HG03460 (cell line): ENCODE measurements around the gene MITF.
"Not testable (repeated sequence)": the region's sequence is repeated elsewhere in the genome, so short reads cannot be mapped to it uniquely, and the experiment has no call there.

ENCODE experiments used
- ATAC-seq: cut with Tn5 transposase; IDR thresholded peaks from one replicate; pipeline ENCODE4 v1.9.1; 2021; ENCODE audit not compliant: unreplicated experiment

MITF gene

DNA sequence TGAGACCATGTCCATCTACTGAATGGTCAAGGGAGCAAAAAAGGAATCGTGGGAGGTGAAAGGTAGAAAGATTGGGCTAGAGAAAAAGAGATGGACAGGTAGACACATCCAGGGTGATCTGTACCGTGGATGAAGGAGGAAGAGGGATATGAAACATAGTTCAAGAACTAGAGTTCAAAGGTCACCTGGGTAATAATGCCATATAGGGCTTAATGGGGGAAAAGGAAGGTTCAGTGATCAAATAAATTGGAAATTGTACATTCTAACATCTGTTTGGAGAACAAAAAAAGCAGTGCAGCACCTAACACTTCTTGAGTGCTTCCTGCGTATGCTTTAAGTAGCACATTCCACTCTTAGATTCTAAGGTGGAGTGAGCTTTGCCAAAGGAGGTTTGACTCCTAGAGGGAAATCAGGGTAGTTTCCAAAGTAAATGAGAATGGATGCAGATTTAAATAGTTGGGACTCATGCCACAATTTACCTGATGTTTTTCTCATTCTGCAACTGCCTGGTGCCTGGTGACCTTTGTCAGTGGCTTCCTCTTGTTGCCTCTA lies 46.6 kb downstream of the MITF start:
- ATAC-seq: no peak

DNA sequence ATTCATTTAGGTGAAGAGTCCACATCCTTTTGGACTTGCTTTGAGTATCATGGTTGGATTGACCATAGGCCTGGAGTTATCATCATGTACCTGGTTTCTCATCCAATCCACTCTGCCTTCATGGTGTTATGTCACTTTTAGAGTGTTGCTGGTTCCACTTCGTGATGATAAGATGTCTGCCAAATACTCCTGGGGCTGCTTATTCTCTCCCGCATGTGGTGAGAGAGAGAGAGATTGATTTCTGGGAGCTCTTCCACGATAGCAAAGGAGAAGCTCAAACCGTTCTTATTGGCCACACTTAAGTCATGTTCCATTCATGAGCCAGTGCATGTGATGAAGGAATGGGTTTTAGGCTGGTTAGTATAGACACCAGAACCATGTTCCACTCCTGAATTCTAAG lies 47.6 kb downstream of the MITF start:
- no peak for ATAC-seq

DNA sequence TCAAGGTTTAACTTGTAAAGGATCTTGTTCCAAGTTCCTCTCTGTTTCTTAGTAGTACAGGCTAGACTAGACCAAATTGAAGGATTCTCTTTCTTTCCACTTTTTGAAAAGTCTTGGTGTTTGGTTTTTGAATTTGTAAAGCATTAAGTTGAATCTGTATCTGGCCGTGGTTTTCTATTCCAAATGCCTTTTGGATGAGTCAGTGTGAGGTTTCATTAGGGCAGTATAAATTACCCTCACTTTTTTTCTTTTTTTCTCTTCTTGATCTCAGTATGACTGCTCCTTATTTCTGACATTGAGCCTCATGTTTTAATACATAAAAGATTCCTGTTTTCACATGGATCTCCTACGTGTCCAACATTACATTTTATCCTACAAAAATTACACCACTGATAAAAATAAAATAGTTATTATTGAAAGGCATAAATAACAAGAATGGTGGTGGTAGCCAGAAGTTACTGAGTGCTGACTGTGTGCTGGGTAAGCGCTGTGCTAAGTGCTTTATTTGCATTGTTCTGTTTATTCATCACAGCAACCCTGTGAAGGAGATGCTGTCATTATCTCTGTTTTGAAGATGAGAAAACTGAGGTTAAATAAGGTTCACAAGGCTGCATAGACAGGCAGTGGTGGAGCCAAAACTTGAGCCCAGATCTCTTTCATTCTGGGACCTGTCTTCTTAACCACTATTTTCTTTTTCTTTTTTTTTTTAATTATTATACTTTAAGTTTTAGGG lies 48.3 kb downstream of the MITF start:
- no peak for ATAC-seq

- ATAC-seq: no peak
These were observed 51.8 kb downstream of the MITF start for GRCh38 chr3:69791106-69791505.

- ATAC-seq: no peak
These were observed 52.7 kb downstream of the MITF start for GRCh38 chr3:69791919-69792399.

DNA sequence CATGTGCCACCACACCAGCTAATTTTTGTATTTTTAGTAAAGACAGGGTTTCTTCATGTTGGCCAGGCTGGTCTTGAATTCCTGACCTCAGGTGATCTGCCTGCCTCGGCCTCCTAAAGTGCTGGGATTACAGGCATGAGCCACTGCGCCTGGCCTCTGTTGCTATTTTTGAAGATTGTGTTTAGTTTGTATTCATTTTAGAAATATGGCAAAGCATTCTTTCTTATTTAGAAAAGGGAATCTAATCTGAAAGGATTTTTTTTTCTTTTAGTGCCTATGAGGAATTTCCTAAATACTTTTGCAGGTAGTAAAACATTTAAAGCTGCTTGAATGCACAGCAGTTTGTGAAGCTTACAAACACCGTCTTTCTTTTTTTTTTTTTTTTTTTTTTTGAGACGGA lies 56.9 kb downstream of the MITF start:
- not testable (repeated sequence) for ATAC-seq

DNA sequence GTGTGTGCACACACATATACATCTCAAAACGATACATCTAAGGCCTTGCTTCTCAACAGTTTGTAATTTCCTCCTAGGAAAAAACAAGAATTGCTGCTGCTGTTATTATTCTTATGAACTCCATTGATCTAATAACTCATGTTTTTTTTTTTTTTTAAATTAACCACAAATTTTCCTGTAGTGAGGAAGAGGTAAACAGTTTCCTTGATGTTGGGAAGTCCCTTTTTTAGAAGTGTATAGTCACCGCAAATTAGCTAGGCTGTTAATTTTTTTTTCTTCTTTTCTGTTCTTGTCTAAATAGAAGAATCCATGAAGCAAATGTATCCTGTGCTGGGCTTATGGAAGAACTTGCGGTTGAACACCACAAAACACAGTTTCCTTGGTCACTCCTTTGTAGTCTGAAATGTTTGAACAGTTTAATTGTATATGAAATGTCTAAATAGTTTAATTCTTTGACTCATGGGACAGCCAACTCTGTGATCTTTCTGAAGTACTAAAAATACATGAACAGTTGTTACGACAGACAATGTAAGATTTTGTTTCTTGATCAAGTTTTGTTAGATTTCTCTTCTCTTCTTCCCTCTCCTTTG lies 64.5 kb downstream of the MITF start:
- no peak for ATAC-seq

DNA sequence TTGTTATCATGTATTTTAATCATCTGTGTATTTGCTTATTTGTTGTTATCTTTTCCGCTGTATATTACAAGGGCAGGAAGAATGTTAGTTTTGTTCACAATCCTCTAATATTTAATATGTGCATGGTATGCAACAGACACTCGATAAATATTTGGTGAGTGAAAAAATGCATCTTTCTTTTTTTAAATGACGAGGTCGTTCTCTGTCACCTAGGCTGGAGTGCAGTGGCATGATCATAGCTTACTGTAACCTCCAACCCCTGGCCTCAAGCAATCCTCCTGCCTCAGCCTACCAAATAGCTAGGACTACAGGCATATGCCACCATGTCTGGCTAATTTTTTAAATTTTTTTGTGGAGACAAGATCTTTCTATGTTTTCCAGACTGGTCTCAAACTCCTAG lies 66.2 kb downstream of the MITF start:
- ATAC-seq: no peak

DNA sequence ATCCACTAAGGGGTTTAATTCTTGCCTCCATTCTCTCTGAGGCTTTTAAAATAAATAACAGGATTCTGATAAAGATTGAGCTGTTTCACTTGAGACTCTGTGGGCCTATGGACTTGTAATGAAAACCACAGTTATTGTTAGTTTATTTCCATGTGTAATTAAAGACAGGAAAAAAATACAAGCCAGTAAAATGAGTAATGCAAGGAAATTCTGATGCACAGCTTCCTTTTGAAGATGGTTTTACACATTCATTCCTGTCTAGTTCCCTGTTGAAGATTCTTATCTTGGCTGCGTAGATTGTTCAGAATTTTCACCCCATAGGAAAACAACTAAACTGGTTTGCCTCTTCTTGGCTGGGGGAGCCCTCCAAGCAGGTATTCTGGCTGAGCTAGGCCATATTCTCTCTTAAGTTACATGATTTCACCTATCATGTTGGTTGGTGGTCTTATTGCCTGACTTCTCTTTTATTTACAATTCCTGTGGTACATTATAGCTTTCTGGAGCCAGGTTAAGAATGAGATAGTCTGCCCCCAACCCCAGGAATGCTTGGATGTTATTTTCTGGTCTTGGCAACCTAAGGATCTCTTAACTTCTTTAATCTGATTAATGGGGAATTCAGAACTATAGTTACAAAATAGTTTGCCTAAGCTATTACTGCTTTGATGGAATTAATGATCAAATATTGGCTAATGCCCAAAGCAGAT lies 67.6 kb downstream of the MITF start:
- no peak for ATAC-seq

GRCh38 chr3:69807674-69808073 lies 68.4 kb downstream of the MITF start:
- ATAC-seq: no peak

DNA sequence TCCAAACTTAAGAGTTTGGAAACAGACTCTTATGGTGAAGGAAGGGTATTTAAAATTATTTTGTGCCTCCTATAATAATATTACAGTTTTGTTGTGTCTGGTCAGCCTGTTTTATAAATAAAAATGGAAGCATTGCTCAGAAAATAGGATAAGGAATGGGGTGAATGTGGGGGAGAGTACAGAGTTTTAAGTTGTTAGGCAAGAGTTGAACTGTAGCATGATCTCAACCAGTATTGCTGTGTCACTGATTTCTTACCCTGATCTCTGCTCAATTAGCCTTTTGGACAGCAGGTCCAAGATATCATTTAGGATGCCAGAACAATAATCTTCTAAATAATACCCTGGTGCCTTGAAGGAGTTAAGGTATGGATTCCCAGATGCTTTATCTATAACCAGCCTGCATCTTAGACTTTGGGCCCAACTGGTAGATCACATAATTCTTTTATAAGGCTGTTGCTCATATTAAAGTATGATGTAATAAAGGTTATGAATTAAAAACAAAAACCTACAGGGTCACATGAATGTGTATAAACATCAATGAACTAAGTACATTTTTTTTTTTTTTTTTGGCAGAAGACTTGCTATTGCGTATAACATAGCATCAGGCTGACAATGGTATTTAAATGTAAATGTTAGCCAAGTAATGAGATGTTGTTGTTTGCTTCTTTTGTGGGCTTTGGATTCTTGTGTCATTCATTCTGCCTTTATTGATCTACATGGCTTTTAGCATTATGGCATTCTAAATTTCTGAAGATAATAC lies 70.0 kb downstream of the MITF start:
- ATAC-seq: no peak

GRCh38 chr3:69811452-69812401 lies 72.5 kb downstream of the MITF start:
- ATAC-seq: no peak

- ATAC-seq: no peak
These were observed 76.7 kb downstream of the MITF start for GRCh38 chr3:69815970-69816369.

GRCh38 chr3:69817988-69818387 lies 78.7 kb downstream of the MITF start:
- no peak for ATAC-seq

DNA sequence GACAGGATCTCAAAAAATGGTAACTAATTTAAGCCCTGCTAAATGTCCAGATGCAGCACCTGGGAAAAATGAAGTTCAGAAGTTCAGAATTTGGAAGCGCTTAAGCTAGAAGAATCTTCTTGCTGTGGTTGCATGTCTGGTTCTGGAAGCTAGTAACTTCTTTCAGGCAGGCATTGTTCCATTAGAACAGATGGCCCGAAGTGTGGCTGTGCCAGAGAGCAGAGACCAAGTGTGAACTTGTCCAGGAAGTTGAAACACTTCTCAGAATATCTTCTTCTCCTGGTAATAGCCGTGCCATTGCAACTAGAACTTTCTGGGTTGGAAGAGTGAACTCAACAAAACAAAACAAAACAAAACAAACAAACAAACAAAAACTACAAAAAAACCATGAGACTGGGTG lies 80.0 kb downstream of the MITF start:
- ATAC-seq: no peak

DNA sequence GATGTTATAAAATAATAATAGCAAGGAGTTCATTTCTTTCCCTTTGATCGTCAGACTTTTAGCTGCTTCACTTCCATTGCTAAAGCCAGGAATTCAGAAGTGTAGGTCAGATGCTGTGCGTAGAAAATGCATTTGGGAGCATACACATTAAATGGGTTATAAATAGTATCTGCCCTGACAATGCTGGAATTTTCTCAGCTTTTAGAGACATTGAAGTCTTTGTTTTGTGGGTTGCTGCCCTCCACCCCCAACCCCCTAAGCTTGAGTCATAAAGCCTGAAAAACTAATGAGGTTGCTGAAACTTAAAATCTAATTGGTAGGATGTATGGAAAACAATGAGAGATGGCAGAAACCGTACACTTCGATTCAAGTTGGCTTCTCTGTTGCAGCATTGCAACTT lies 81.9 kb downstream of the MITF start:
- no peak for ATAC-seq

DNA sequence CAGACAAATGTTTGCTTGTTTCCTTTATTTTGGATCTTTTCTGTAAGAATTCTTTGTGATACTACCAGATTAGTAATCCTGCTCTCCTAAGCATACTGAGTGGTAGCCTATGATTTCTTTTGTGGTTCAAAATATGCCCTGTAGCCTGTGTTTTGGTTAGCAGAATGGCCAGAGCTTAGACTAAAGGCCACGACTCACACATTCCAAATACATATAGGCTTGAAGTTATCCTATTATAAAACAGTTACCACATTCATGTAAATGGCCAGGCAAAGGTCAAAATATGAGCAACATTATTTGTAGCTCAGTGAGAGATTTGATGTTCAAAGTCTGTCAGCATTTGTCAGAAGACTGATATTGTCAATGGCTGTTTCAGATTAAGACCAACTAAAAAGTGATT lies 84.5 kb downstream of the MITF start:
- no peak for ATAC-seq

- no peak for ATAC-seq
These were observed 86.2 kb downstream of the MITF start for GRCh38 chr3:69825446-69825845.

- no peak for ATAC-seq
These were observed 87.9 kb downstream of the MITF start for GRCh38 chr3:69827127-69827526.

GRCh38 chr3:69828817-69829216 lies 89.6 kb downstream of the MITF start:
- no peak for ATAC-seq
